GM12875 (cell line): ENCODE results near the gene PHLDB3.

Source experiments
- H3K4me3 ChIP-seq: one replicate; pipeline ENCODE4 v1.5.1; 2011; ENCODE audit warnings: low read depth, low read length, control low read depth
- TF ChIP-seq, protein P1 (sequence below): IDR thresholded peaks from 2 replicates; pipeline ENCODE4 v1.5.1; 2011; ENCODE audit warnings: low read depth, mild to moderate bottlenecking, control low read depth, inconsistent platforms, low read length, moderate library complexity, borderline replicate concordance; ENCODE audit not compliant: insufficient read depth

Gene PHLDB3

DNA sequence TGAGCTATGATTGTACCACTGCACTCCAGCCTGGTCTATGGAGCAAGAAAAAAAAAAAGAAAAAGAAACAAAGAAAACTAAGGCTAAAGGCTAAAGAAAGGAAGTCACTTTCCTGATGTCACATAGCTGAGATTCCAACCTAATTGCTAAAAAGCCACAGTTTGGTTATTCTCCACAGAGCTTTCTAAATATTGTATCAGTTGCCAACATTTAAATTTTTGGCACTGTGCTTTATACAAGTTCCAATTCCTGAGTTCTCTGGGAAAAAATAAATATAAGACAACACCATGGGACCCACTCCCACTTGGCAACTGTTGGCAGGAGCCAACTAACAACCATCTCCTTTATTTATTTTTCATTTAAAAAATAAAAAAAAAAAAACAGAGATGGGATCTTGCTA is 27.9 kb downstream of the PHLDB3 start:
- no peak overlapping the region for H3K4me3 ChIP-seq
- TF ChIP-seq, protein P1, sequence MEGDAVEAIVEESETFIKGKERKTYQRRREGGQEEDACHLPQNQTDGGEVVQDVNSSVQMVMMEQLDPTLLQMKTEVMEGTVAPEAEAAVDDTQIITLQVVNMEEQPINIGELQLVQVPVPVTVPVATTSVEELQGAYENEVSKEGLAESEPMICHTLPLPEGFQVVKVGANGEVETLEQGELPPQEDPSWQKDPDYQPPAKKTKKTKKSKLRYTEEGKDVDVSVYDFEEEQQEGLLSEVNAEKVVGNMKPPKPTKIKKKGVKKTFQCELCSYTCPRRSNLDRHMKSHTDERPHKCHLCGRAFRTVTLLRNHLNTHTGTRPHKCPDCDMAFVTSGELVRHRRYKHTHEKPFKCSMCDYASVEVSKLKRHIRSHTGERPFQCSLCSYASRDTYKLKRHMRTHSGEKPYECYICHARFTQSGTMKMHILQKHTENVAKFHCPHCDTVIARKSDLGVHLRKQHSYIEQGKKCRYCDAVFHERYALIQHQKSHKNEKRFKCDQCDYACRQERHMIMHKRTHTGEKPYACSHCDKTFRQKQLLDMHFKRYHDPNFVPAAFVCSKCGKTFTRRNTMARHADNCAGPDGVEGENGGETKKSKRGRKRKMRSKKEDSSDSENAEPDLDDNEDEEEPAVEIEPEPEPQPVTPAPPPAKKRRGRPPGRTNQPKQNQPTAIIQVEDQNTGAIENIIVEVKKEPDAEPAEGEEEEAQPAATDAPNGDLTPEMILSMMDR = no peak

DNA sequence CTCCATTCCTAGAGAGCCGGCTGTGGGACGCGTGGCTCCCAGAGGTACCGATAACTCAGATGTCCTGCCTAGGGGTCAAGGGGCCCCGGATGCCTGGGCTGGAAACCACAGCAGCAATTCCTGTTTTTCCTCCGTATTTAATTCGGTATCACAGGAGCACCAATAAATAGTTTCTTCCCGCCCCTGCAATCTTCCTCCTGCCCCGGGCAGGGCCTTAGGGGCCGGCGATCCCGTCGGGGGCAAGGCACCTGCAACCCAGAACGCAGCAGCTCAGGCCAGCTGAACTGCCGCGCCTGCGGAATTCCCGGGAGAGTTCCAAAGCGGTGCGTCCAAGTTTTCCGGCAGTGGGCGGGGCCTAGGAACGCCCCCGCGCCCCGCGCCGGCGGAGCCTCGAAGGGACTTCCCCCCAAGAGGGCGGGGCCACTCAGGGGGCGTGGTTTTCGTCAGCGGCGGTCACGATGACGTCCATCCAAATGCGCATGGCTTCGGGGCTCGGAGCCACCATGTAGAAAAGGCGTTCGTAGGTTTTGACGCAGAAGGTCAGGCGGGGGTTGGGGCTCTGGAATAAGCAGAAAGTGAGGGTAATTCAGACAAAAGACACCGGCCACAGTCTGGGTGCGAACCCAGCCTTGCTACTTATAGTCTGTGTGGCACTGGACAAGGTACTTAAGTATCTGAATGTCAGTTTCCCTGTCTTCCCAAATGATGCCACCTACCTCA is 29.4 kb downstream of the PHLDB3 start:
- TF ChIP-seq, protein P1 = no peak
- peak overlapping the region; percentile 26 for H3K4me3 ChIP-seq

DNA sequence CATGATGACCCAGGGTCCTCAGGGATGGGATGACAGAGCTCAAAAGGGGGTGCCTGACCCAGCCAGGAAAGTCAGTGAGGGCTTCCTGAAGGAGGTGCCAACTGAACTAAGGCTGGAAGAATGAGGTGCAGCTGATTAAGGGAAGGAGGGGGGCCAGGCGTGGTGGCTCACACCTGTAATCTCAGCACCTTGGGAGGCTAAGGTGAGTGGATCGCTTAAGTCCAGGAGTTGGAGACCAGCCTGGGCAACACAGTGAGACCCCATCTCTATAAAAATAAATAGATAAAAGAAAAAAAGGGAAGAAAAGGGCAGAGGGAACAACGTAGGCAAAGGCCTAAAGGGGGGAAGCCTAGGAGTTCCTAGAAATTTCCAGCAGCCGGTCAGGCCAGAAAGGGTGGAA is 30.1 kb downstream of the PHLDB3 start:
- TF ChIP-seq, protein P1 = no peak
- no peak overlapping the region for H3K4me3 ChIP-seq

- TF ChIP-seq, protein P1 = no peak
- no peak overlapping the region for H3K4me3 ChIP-seq
Measured at GRCh38 chr19:43471091-43471490, 33.5 kb downstream of the PHLDB3 start.

DNA sequence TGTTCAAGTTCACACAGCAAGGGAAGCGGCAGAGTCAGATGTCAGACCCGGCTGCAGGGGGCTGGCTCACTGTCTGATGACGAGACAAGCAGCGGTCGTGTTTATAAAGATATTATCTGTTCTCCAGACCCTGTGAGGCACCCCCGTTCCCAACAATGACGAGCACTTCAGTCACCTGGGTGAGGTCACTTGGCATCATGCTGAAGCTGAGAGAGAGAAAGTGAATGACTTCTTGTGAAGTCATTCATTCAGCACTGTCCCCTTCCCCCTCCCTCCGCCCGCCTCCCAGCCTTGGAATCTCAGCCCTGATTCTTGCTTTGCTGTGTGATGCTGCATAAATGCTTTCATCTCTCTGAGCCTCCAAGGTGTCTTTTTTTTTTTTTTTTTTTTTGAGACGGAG is 34.3 kb downstream of the PHLDB3 start:
- TF ChIP-seq, protein P1 = no peak
- no peak overlapping the region for H3K4me3 ChIP-seq

- H3K4me3 ChIP-seq = no peak overlapping the region
- TF ChIP-seq, protein P1 = no peak
Measured at GRCh38 chr19:43469160-43469480, 35.4 kb downstream of the PHLDB3 start.

DNA sequence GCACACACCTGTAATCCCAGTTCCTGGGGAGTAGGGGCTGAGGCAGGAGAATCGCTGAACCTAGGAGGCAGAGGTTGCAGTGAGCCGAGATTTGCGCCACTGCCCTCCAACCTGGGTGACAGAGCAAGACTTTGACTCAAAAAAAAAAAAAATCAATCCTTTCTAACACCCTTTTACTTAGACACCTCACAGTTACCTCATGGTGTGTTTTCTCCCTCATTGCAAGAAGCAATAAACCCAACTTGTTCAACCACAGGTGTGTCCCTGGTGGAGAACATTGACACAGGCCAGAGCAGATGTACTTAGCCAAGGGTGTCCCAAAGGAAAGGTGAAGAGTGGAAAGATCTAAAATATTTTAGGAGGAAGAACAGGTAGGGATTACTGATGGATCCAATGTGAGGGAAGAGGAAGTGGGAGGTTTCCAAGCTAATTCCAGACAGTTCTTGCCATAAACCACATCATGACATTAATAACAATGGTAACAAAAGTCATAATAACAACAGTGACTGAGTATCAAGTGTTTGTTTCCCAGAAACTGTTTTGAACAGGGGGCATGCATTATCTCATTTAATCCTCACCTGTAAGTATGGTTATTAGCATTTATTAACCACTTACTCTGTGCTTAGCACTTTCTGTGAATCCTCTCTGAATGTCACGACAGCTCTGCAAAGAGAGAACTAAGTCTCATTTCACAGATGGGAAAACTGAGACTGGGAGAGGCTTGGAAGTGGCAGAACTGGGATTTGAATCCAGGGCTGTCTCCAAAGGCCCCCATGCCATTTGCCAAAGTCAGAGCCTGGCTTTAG is 36.0 kb downstream of the PHLDB3 start:
- TF ChIP-seq, protein P1 = no peak
- no peak overlapping the region for H3K4me3 ChIP-seq
